Uterus (tissue), 4 donors: ENCODE results near the gene ACOT7. TPM values are rescaled to one million over a fixed set of nuclear protein-coding genes. Genes with fewer than 3 reads are reported as not detected.

Source experiments
- DNase-seq, 2 donors: peaks; one replicate each; pipeline ENCODE4 v3.0.0-alpha.2; 2019 to 2020
- H3K27ac ChIP-seq, 2 donors: fragments of 200-600 bp; sonication (generic); 1 replicate in 1 of 2; 2 replicates in 1 of 2; pipeline ENCODE4 v1.5.1; 2016 to 2018
- H3K27me3 ChIP-seq, 2 donors: fragments of 200-600 bp; sonication (generic); one replicate each; pipeline ENCODE4 v1.5.1; 2018 to 2019; ENCODE audit warnings: control low read depth in 1 of 2
- H3K36me3 ChIP-seq, 2 donors: fragments of 200-600 bp; sonication (generic); one replicate each; pipeline ENCODE4 v1.5.1; 2019; ENCODE audit warnings: control low read depth in 1 of 2
- H3K4me1 ChIP-seq, 2 donors: fragments of 200-600 bp; sonication (generic); one replicate each; pipeline ENCODE4 v1.5.1; 2018 to 2019; ENCODE audit warnings: control low read depth in 1 of 2
- H3K4me3 ChIP-seq, 2 donors: fragments of 200-600 bp; sonication (generic); 1 replicate in 1 of 2; 2 replicates in 1 of 2; pipeline ENCODE4 v1.5.1; 2018 to 2019; ENCODE audit warnings: mild to moderate bottlenecking in 1 of 2
- H3K9me3 ChIP-seq, 2 donors: fragments of 200-600 bp; sonication (generic); one replicate each; pipeline ENCODE4 v1.5.1; 2019; ENCODE audit warnings: control low read depth in 1 of 2
- CTCF ChIP-seq, 4 experiments: fragments of 200-600 bp in 2 of 4; fragments of 450-650 bp in 2 of 4; sonication (generic) in 2 of 4; IDR thresholded peaks; one replicate each; pipeline ENCODE4 v1.5.1; 2016 to 2019; ENCODE audit warnings: antibody characterized with exemption in 4 of 4, mild to moderate bottlenecking in 2 of 4, moderate library complexity in 1 of 4
- POLR2A ChIP-seq, 2 donors: fragments of 450-650 bp; IDR thresholded peaks; one replicate each; pipeline ENCODE4 v1.6.1; 2016; ENCODE audit warnings: antibody characterized with exemption in 2 of 2, mild to moderate bottlenecking in 1 of 2, moderate library complexity in 1 of 2
- intact Hi-C: fragments of 100-400 bp; cut with DNase I; formaldehyde crosslinking; loops from one replicate; pipeline ENCODE4 v1.15.1; 2023; ENCODE audit warnings: low total_unique reads
- total RNA-seq, 4 donors: library from RNA; depleted of rRNA in 3 of 4; stranded (reverse); fragments of >200 nt in 3 of 4; gene quantifications; one replicate each; pipeline versions ENCODE4 v1.1.0 to v1.2.4, GENCODE V29; 2014 to 2023
- donor health status: DM: yes; HTN: yes; CAD: no.

Gene ACOT7
- total RNA-seq, 4 donors from 2014 or later = 7.4 to 27.6 (median 12.4) TPM

GRCh38 chr1:6307099-6307498 is 86.5 kb downstream of the ACOT7 start:
- intact Hi-C loops = no loop called here

GRCh38 chr1:6303397-6304012 is 90.1 kb downstream of the ACOT7 start:
- Histone ChIP-seq H3K27ac (no peak overlapping the region), H3K9me3 (no peaks in the 10 kb centered on the region), H3K36me3 (no peaks in the 10 kb centered on the region), H3K27me3 (no peaks in the 10 kb centered on the region), H3K4me3 (no peak overlapping the region), H3K4me1 (no peaks in the 10 kb centered on the region)
- DNase-seq = no peak
- intact Hi-C loops = no loop called here
- no peak for TF ChIP-seq POLR2A (IDR thresholded peaks at IDR 0.05)
- no peak for TF ChIP-seq CTCF (IDR thresholded peaks at IDR 0.05)

More at GRCh38 chr1:6307099-6307498, 86.5 kb downstream of the ACOT7 start:
- no peak for TF ChIP-seq POLR2A (IDR thresholded peaks at IDR 0.05)
- TF ChIP-seq CTCF (IDR thresholded peaks at IDR 0.05) = no peak
- no peak overlapping the region for H3K4me3 ChIP-seq
- no peak for DNase-seq
- no peak overlapping the region for H3K27ac ChIP-seq
- H3K27me3 ChIP-seq = no peaks in the 10 kb centered on the region
- no peaks in the 10 kb centered on the region for H3K9me3 ChIP-seq
- no peaks in the 10 kb centered on the region for H3K36me3 ChIP-seq
- H3K4me1 ChIP-seq = no peaks in the 10 kb centered on the region

- Histone ChIP-seq H3K27me3 (no peaks in the 10 kb centered on the region), H3K27ac (no peak overlapping the region), H3K4me1 (no peaks in the 10 kb centered on the region), H3K36me3 (no peaks in the 10 kb centered on the region), H3K9me3 (no peaks in the 10 kb centered on the region), H3K4me3 (no peak overlapping the region)
- DNase-seq = no peak
- intact Hi-C loops = no loop called here
- TF ChIP-seq CTCF (IDR thresholded peaks at IDR 0.05) (no peak), POLR2A (IDR thresholded peaks at IDR 0.05) (no peak)
These were observed 91.0 kb downstream of the ACOT7 start for GRCh38 chr1:6302568-6302967.

GRCh38 chr1:6301526-6301925 is 92.0 kb downstream of the ACOT7 start:
- no peaks in the 10 kb centered on the region for H3K4me1 ChIP-seq
- H3K27me3 ChIP-seq = no peaks in the 10 kb centered on the region
- DNase-seq = no peak
- H3K27ac ChIP-seq = no peak overlapping the region
- intact Hi-C loops = no loop called here
- H3K4me3 ChIP-seq = no peak overlapping the region
- H3K36me3 ChIP-seq = no peaks in the 10 kb centered on the region
- no peaks in the 10 kb centered on the region for H3K9me3 ChIP-seq
- TF ChIP-seq POLR2A (IDR thresholded peaks at IDR 0.05) (no peak), CTCF (IDR thresholded peaks at IDR 0.05) (no peak)

- DNase-seq = no peak
- Histone ChIP-seq H3K27ac (no peak overlapping the region), H3K4me3 (no peak overlapping the region), H3K4me1 (no peaks in the 10 kb centered on the region), H3K36me3 (no peaks in the 10 kb centered on the region), H3K27me3 (no peaks in the 10 kb centered on the region), H3K9me3 (no peaks in the 10 kb centered on the region)
- no peak for TF ChIP-seq POLR2A (IDR thresholded peaks at IDR 0.05)
- no peak for TF ChIP-seq CTCF (IDR thresholded peaks at IDR 0.05)
- intact Hi-C loops = no loop called here
These were observed 93.1 kb downstream of the ACOT7 start for GRCh38 chr1:6300342-6301048.
